ENCODE results near the gene NDRG3. TPM values are rescaled to one million over a fixed set of nuclear protein-coding genes. Genes with fewer than 3 reads are reported as not detected.

NDRG3 gene
- total and polyA plus RNA-seq, 2 of the 8 experiments (the other 6 are each of a cell fraction or from before 2014, with no cell fraction given): 25.7 to 32.3 TPM

DNA sequence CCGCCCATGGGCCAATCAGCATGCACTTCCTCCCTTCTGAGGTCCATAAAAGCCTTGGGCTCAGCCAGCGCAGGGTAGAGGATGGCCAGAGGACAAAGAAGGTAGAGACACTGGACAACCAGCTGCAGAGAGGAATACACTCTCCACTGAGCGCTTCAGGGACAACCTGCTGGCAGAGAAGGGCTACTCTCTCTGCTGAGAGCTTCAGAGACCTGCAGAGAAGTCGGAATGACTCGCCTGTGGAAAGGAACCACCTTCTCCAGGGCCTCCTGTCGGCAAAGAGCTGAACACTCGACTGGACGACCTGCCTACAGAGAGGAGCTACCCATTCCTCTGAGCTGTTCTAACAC, 68.5 kb downstream of the NDRG3 start (continued):
- TF ChIP-seq SUZ12 (IDR thresholded peaks at IDR 0.05; ENCODE audit: low read length) (no peak), NANOG (IDR thresholded peaks at IDR 0.05; ENCODE audit: insufficient read depth, low read depth, low read length, poor library complexity, severe bottlenecking) (no peak), CHD1 (IDR thresholded peaks at IDR 0.05; ENCODE audit: low read depth, low read length) (no peak), RAD21 (IDR thresholded peaks at IDR 0.05 in 1 of 2, conservative IDR thresholded peaks at IDR 0.05 in 1 of 2; ENCODE audit: low read depth in 2 of 2, low read length in 2 of 2) (no peak; a peak in 1 of 4 replicates), EZH2 (IDR thresholded peaks at IDR 0.05; ENCODE audit: low read depth, low read length, severe bottlenecking) (no peak), TCF12 (IDR thresholded peaks at IDR 0.05; ENCODE audit: low read depth, low read length) (no peak), CHD2 (IDR thresholded peaks at IDR 0.05; ENCODE audit: low read length) (no peak), SIN3A (conservative IDR thresholded peaks at IDR 0.05 in 1 of 2, IDR thresholded peaks at IDR 0.05 in 1 of 2; ENCODE audit: low read depth in 1 of 2, low read length in 2 of 2) (0 out of 4 replicates have a peak, but pooled peaks of 1 of the 2 experiments have one; percentile 5), POLR2A (IDR thresholded peaks at IDR 0.05; ENCODE audit: control extremely low read depth in 1 of 2, low read depth in 2 of 2, low read length in 2 of 2) (peak; percentile 98), MAFK (IDR thresholded peaks at IDR 0.05; ENCODE audit: low read depth, low read length) (no peak), POLR2AphosphoS5 (IDR thresholded peaks at IDR 0.05; ENCODE audit: low read depth, low read length) (peak; percentile 98)
- TF ChIP-seq, protein P1, sequence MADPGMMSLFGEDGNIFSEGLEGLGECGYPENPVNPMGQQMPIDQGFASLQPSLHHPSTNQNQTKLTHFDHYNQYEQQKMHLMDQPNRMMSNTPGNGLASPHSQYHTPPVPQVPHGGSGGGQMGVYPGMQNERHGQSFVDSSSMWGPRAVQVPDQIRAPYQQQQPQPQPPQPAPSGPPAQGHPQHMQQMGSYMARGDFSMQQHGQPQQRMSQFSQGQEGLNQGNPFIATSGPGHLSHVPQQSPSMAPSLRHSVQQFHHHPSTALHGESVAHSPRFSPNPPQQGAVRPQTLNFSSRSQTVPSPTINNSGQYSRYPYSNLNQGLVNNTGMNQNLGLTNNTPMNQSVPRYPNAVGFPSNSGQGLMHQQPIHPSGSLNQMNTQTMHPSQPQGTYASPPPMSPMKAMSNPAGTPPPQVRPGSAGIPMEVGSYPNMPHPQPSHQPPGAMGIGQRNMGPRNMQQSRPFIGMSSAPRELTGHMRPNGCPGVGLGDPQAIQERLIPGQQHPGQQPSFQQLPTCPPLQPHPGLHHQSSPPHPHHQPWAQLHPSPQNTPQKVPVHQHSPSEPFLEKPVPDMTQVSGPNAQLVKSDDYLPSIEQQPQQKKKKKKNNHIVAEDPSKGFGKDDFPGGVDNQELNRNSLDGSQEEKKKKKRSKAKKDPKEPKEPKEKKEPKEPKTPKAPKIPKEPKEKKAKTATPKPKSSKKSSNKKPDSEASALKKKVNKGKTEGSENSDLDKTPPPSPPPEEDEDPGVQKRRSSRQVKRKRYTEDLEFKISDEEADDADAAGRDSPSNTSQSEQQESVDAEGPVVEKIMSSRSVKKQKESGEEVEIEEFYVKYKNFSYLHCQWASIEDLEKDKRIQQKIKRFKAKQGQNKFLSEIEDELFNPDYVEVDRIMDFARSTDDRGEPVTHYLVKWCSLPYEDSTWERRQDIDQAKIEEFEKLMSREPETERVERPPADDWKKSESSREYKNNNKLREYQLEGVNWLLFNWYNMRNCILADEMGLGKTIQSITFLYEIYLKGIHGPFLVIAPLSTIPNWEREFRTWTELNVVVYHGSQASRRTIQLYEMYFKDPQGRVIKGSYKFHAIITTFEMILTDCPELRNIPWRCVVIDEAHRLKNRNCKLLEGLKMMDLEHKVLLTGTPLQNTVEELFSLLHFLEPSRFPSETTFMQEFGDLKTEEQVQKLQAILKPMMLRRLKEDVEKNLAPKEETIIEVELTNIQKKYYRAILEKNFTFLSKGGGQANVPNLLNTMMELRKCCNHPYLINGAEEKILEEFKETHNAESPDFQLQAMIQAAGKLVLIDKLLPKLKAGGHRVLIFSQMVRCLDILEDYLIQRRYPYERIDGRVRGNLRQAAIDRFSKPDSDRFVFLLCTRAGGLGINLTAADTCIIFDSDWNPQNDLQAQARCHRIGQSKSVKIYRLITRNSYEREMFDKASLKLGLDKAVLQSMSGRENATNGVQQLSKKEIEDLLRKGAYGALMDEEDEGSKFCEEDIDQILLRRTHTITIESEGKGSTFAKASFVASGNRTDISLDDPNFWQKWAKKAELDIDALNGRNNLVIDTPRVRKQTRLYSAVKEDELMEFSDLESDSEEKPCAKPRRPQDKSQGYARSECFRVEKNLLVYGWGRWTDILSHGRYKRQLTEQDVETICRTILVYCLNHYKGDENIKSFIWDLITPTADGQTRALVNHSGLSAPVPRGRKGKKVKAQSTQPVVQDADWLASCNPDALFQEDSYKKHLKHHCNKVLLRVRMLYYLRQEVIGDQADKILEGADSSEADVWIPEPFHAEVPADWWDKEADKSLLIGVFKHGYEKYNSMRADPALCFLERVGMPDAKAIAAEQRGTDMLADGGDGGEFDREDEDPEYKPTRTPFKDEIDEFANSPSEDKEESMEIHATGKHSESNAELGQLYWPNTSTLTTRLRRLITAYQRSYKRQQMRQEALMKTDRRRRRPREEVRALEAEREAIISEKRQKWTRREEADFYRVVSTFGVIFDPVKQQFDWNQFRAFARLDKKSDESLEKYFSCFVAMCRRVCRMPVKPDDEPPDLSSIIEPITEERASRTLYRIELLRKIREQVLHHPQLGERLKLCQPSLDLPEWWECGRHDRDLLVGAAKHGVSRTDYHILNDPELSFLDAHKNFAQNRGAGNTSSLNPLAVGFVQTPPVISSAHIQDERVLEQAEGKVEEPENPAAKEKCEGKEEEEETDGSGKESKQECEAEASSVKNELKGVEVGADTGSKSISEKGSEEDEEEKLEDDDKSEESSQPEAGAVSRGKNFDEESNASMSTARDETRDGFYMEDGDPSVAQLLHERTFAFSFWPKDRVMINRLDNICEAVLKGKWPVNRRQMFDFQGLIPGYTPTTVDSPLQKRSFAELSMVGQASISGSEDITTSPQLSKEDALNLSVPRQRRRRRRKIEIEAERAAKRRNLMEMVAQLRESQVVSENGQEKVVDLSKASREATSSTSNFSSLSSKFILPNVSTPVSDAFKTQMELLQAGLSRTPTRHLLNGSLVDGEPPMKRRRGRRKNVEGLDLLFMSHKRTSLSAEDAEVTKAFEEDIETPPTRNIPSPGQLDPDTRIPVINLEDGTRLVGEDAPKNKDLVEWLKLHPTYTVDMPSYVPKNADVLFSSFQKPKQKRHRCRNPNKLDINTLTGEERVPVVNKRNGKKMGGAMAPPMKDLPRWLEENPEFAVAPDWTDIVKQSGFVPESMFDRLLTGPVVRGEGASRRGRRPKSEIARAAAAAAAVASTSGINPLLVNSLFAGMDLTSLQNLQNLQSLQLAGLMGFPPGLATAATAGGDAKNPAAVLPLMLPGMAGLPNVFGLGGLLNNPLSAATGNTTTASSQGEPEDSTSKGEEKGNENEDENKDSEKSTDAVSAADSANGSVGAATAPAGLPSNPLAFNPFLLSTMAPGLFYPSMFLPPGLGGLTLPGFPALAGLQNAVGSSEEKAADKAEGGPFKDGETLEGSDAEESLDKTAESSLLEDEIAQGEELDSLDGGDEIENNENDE (IDR thresholded peaks at IDR 0.05; ENCODE audit: insufficient replicate concordance, low read length): no peak

All from H1 (cell line).